ENCODE data around the gene LPAR1.

GRCh38 chr9:110994771-110995241 is 43.5 kb downstream of the LPAR1 start:
- TF ChIP-seq POLR2A (IDR thresholded peaks at IDR 0.05; ENCODE audit: low read depth, low read length) (no peak), POLR2AphosphoS5 (IDR thresholded peaks at IDR 0.05; ENCODE audit: low read depth, low read length) (no peak), TAF1 (IDR thresholded peaks at IDR 0.05; ENCODE audit: low read depth, low read length) (no peak), SPI1 (IDR thresholded peaks at IDR 0.05; ENCODE audit: low read depth, low read length) (peak; percentile 74), POU2F2 (IDR thresholded peaks at IDR 0.05; ENCODE audit: low read depth, low read length) (no peak)

All from GM12891 (cell line).